Measurements from ENCODE around the gene STX1A. TPM values are rescaled to one million over a fixed set of nuclear protein-coding genes. Genes with fewer than 3 reads are reported as not detected.
A peak's percentile ranks its signal among the peaks of the same experiment; 100 is the strongest.

Gene STX1A
- total RNA-seq, 1 donor from 2014 or later, result 12.4 TPM

DNA sequence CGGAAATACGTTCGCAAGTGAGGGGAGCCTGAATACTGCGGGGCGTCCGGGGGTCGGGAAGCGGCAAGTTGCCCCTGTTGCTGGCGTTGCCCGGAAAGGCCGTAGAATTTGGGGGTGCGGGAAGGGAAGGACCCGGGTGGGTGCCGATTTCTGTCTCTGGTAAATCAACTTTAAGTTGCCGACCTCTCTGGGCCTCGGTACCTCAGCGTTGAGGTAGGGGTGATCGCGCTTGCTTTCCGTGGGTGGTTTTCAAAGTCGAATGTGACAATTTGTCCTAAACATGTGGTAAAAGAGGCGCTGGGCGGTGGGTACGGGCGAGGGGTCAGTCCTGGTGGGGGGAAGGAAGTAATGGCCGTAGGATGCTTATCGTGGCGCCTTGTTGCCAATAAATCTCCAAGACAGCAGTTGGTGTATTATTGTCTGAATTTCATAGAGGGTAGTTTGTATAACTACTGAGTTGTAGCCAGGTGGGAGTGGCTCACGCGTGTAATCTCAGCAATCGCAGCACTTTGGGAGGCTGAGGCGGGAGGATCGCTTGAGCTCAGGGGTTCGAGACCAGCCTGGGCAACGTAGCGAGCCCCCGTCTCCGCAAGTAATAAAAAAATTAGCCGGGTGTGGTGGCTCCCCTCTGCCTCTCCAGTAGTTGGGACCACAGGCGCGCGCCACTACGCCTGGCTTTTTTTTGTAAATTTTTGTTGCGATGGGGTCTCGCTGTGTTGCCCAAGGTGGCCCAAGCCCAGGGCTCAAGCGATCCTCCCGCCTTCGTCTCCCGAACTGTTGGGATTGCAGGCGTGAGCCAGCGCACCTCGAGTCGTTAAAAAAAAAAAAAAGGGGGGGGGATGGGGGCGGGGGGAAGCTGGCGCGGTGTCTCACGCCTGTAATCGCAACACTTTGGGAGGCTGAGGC lies 35.4 kb downstream of the STX1A start:
- no peak for DNase-seq (ENCODE audit: low read depth)
- Histone ChIP-seq H3K4me3 (ENCODE audit: low read depth, low read length) (peak overlapping the region; percentile 97), H3K36me3 (ENCODE audit: control insufficient read depth, insufficient read depth, low read length) (peaks cover 9% of the 10 kb centered on the region), H3K27me3 (ENCODE audit: control insufficient read depth, insufficient read depth, low read length) (no peaks in the 10 kb centered on the region)
- TF ChIP-seq, protein P1, sequence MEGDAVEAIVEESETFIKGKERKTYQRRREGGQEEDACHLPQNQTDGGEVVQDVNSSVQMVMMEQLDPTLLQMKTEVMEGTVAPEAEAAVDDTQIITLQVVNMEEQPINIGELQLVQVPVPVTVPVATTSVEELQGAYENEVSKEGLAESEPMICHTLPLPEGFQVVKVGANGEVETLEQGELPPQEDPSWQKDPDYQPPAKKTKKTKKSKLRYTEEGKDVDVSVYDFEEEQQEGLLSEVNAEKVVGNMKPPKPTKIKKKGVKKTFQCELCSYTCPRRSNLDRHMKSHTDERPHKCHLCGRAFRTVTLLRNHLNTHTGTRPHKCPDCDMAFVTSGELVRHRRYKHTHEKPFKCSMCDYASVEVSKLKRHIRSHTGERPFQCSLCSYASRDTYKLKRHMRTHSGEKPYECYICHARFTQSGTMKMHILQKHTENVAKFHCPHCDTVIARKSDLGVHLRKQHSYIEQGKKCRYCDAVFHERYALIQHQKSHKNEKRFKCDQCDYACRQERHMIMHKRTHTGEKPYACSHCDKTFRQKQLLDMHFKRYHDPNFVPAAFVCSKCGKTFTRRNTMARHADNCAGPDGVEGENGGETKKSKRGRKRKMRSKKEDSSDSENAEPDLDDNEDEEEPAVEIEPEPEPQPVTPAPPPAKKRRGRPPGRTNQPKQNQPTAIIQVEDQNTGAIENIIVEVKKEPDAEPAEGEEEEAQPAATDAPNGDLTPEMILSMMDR (IDR thresholded peaks at IDR 0.05; ENCODE audit: insufficient read depth, low read length, severe bottlenecking), result no peak
- no peak for FAIRE-seq

DNA sequence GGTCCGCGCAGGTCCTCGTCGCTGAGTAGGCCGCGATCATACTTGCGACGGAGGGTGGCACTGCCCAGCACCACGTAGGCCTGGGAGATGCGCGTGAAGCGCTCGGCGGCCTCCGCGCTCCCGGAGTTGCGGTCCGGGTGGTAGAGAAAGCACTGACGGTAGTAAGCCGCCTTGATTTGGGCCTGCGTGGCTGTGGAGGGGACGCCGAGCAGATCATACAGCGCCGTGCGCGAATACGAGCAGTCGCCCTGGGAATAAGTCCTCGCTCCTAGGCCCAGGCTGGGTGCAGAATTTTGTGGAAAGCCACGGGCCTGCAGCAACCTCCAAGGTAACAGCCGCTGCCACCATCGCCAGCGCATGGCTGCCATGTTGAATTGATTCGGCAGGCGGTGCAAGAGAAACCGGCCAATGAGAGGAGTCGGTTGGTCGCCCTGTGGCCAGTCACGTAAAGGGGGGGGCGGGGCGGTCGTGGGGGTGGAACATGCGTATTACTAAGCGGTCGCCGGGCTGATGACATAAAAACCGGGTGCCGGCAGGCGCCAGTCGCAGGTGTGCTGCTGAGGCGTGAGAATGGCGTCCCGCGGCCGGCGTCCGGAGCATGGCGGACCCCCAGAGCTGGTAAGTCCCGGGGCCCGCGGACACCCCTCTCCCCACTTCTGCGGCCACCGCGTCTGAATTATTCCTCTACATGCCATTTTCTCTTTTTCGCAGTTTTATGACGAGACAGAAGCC lies 36.2 kb downstream of the STX1A start, which contains the start of the genes BUD23 and DNAJC30:
TSS of gene BUD23 (plus strand) at position 542 of the 732 bp plus-strand sequence. CDS start at position 571, 29 bp downstream.
TSS of gene DNAJC30 (minus strand) at position 398 of the 732 bp plus-strand sequence. CDS start at position 368, 30 bp downstream.
- FAIRE-seq (no peak), DNase-seq (ENCODE audit: low read depth) (peak; percentile 86)
- peaks cover 9% of the 10 kb centered on the region for H3K36me3 ChIP-seq (ENCODE audit: control insufficient read depth, insufficient read depth, low read length)

DNA sequence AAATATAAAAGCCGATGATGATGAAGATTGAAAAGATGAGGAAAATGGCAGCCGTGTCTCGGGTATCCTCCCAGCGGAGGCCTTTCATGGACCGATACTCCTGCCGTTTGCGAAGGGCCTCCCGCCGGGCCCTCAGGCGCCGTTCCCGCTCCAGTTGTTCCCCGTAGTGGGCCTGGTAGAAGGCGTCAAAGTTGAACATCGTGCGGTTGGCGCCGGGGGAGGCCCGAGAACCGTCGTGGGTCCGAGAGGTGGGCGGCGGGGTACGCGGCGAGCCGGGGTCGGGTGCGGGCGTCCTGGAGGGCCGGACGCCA lies 36.8 kb downstream of the STX1A start:
- Histone ChIP-seq H3K36me3 (ENCODE audit: control insufficient read depth, insufficient read depth, low read length) (peaks cover 11% of the 10 kb centered on the region), H3K4me3 (ENCODE audit: low read depth, low read length) (peak overlapping the region; percentile 97), H3K27me3 (ENCODE audit: control insufficient read depth, insufficient read depth, low read length) (no peaks in the 10 kb centered on the region)
- no peak for DNase-seq (ENCODE audit: low read depth)
- TF ChIP-seq, protein P1 (IDR thresholded peaks at IDR 0.05; ENCODE audit: insufficient read depth, low read length, severe bottlenecking), result no peak
- FAIRE-seq, result no peak

More for the DNA sequence above, 36.2 kb downstream of the STX1A start, which contains the start of the genes BUD23 and DNAJC30:
- TF ChIP-seq, protein P1 (IDR thresholded peaks at IDR 0.05; ENCODE audit: insufficient read depth, low read length, severe bottlenecking), result no peak
- Histone ChIP-seq H3K4me3 (ENCODE audit: low read depth, low read length) (peak within 1 kb of the TSS; percentile 97), H3K27me3 (ENCODE audit: control insufficient read depth, insufficient read depth, low read length) (no peaks in the 10 kb centered on the region)

DNA sequence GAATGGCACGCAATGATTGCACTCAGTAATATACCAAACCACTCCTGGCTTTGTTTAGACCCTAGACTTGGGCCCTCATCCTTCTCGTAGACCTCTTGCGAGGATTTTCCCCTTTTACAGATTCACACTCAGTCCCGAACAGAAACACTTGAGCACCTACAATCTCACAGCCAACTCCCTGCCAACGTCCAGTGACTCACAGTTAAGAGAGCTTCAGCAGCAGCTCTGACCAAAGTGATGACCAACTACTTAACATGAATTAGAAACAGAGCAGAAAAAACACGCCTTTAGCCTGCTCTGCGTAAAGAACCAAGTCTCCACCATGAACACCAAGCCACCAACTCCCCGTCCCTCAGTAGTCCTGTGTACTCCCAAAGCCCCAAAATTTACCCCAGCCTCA lies 38.4 kb downstream of the STX1A start:
- peak; percentile 72 for DNase-seq (ENCODE audit: low read depth)

DNA sequence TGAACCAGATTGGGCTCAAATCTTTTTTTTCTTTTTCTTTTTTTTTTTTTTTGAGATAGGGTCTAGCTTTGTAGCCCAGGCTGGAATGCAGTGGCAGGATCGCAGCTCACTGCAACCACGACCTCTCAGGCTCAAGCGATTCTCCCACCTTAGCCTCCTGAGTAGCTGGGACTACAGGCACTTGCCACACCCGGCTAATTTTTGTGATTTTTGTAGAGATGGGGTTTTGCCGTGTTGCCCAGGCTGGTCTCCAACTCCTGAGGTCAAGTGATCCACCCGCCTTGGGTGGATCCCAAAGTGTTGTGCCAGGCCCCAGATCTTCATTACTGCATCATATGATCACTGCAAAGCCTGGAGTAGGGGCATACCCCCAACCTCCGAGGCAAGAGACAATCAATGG lies 39.0 kb downstream of the STX1A start:
- Histone ChIP-seq H3K27me3 (ENCODE audit: control insufficient read depth, insufficient read depth, low read length) (no peaks in the 10 kb centered on the region), H3K4me3 (ENCODE audit: low read depth, low read length) (no peak overlapping the region), H3K36me3 (ENCODE audit: control insufficient read depth, insufficient read depth, low read length) (peaks cover 7% of the 10 kb centered on the region)
- FAIRE-seq, result no peak
- TF ChIP-seq, protein P1 (IDR thresholded peaks at IDR 0.05; ENCODE audit: insufficient read depth, low read length, severe bottlenecking), result no peak
- DNase-seq (ENCODE audit: low read depth), result no peak

More for the DNA sequence above, 38.4 kb downstream of the STX1A start:
- TF ChIP-seq, protein P1 (IDR thresholded peaks at IDR 0.05; ENCODE audit: insufficient read depth, low read length, severe bottlenecking), result no peak
- no peak for FAIRE-seq
- no peak overlapping the region for H3K4me3 ChIP-seq (ENCODE audit: low read depth, low read length)
- H3K36me3 ChIP-seq (ENCODE audit: control insufficient read depth, insufficient read depth, low read length), result peaks cover 7% of the 10 kb centered on the region
- H3K27me3 ChIP-seq (ENCODE audit: control insufficient read depth, insufficient read depth, low read length), result no peaks in the 10 kb centered on the region

Measured in bronchial epithelial cell (primary cell).